Hippocampal formation (tissue), 2 donors: ENCODE measurements around the gene APEX1.
"Not testable (repeated sequence)": the region's sequence is repeated elsewhere in the genome, so short reads cannot be mapped to it uniquely, and the experiment has no call there.

ENCODE experiments used
- DNase-seq, 2 donors: peaks; one replicate each; lab custom pipeline; 2025; lab: John Stamatoyannopoulos, UW

Gene APEX1

GRCh38 chr14:20435582-20436362, 19.3 kb upstream of the APEX1 start, which contains the start of gene KLHL33:
KLHL33 (minus strand) TSS chr14:20436166; CDS start chr14:20435811, 355 bp downstream.
- no peak for DNase-seq

- no peak for DNase-seq
Observed at GRCh38 chr14:20436363-20436755, 18.7 kb upstream of the APEX1 start.

GRCh38 chr14:20438664-20439063, 16.4 kb upstream of the APEX1 start:
- no peak for DNase-seq

GRCh38 chr14:20440465-20440864, 14.6 kb upstream of the APEX1 start:
- DNase-seq = no peak

GRCh38 chr14:20440882-20441281, 14.1 kb upstream of the APEX1 start:
- no peak for DNase-seq

- DNase-seq = no peak
Observed at GRCh38 chr14:20441461-20441860, 13.6 kb upstream of the APEX1 start.

- DNase-seq = not testable (repeated sequence)
Observed at GRCh38 chr14:20443650-20444049, 11.4 kb upstream of the APEX1 start.

- no peak for DNase-seq
Observed at GRCh38 chr14:20446889-20447288, 8.1 kb upstream of the APEX1 start.

GRCh38 chr14:20452831-20453230, 2.2 kb upstream of the APEX1 start:
- not testable (repeated sequence) for DNase-seq

- no peak for DNase-seq
Observed at GRCh38 chr14:20455355-20456300, 602 bp downstream of the APEX1 start.

- DNase-seq = no peak
Observed at GRCh38 chr14:20456971-20457370, 1.9 kb downstream of the APEX1 start.

GRCh38 chr14:20458031-20458789, 3.2 kb downstream of the APEX1 start:
- DNase-seq = no peak

- DNase-seq = no peak
Observed at GRCh38 chr14:20460458-20461224, 5.6 kb downstream of the APEX1 start.

- peak; percentile 98 to 99 for DNase-seq
Observed at GRCh38 chr14:20461225-20462141, 6.5 kb downstream of the APEX1 start, which contains the start of gene PIP4P1. PIP4P1 (minus strand) TSS chr14:20461434; CDS start chr14:20461325, 109 bp downstream.

GRCh38 chr14:20468764-20469241, 13.8 kb downstream of the APEX1 start:
- no peak for DNase-seq

GRCh38 chr14:20469242-20469889, 14.3 kb downstream of the APEX1 start, which contains the start of gene PNP:
PNP (plus strand) TSS chr14:20469406; CDS start chr14:20469525, 119 bp downstream.
- DNase-seq = peak; percentile 80 to 83

- peak in 1 of 2 donors; percentile 50 for DNase-seq
Observed at GRCh38 chr14:20469890-20470602, 15.0 kb downstream of the APEX1 start.

GRCh38 chr14:20470603-20470901, 15.5 kb downstream of the APEX1 start:
- no peak for DNase-seq
